Gastroesophageal sphincter (tissue), 4 donors: ENCODE measurements around the gene TRIM2. TPM values are rescaled to one million over a fixed set of nuclear protein-coding genes. Genes with fewer than 3 reads are reported as not detected.

Experiments
- ATAC-seq: fragments of 150-250 bp; one replicate; pipeline ENCODE4 v1.9.1; 2016; ENCODE audit warnings: mild to moderate bottlenecking, moderate library complexity
- H3K27ac ChIP-seq, 4 donors: fragments of 200-600 bp; sonication (generic) in 3 of 4; 1 replicate in 3 of 4; 2 replicates in 1 of 4; pipeline ENCODE4 v1.5.1; 2016 to 2019
- H3K27me3 ChIP-seq: fragments of 200-600 bp; sonication (generic); one replicate; pipeline ENCODE4 v1.5.1; 2019
- H3K36me3 ChIP-seq, 2 donors: fragments of 200-600 bp; sonication (generic); one replicate each; pipeline ENCODE4 v1.5.1; 2019; ENCODE audit warnings: control low read depth in 1 of 2
- H3K4me1 ChIP-seq, 3 donors: fragments of 200-600 bp; sonication (generic); 1 replicate in 2 of 3; 2 replicates in 1 of 3; pipeline ENCODE4 v1.5.1; 2016 to 2019; ENCODE audit warnings: control low read depth in 2 of 3
- H3K4me3 ChIP-seq, 2 donors: fragments of 200-600 bp; sonication (generic); one replicate each; pipeline ENCODE4 v1.5.1; 2019; ENCODE audit warnings: mild to moderate bottlenecking in 1 of 2, moderate library complexity in 1 of 2
- H3K9me3 ChIP-seq, 3 donors: fragments of 200-600 bp; sonication (generic); one replicate each; pipeline ENCODE4 v1.5.1; 2017 to 2019; ENCODE audit warnings: control low read depth in 2 of 3
- EP300 ChIP-seq: sonication (generic); formaldehyde crosslinking; IDR thresholded peaks from one replicate; pipeline ENCODE4 v1.6.1; 2017; ENCODE audit warnings: antibody characterized with exemption, mild to moderate bottlenecking
- POLR2A ChIP-seq, 2 donors: fragments of 450-650 bp; IDR thresholded peaks; one replicate each; pipeline ENCODE4 v1.6.1; 2017; ENCODE audit warnings: antibody characterized with exemption in 2 of 2, mild to moderate bottlenecking in 2 of 2, moderate library complexity in 1 of 2
- POLR2AphosphoS5 ChIP-seq: sonication (generic); formaldehyde crosslinking; IDR thresholded peaks from one replicate; pipeline ENCODE4 v1.6.1; 2017; ENCODE audit warnings: antibody characterized with exemption
- WGBS, 2 donors: methylation state at CpG; one replicate each; pipeline ENCODE4 v1.1.5; 2018; ENCODE audit warnings: low coverage in 1 of 2; 5-methylcytosine and 5-hydroxymethylcytosine counted together
- total RNA-seq, 4 donors: library from RNA; depleted of rRNA; stranded (reverse); fragments of >200 nt; gene quantifications; one replicate each; pipeline ENCODE4 v1.1.0, GENCODE V29; 2016
- TF ChIP-seq, protein P1 (sequence below), 4 experiments: fragments of 200-600 bp in 2 of 4; fragments of 450-650 bp in 2 of 4; sonication (generic) in 1 of 4; IDR thresholded peaks; one replicate each; pipeline ENCODE4 v1.5.1; 2017 to 2019; ENCODE audit warnings: antibody characterized with exemption in 4 of 4, mild to moderate bottlenecking in 2 of 4, moderate library complexity in 2 of 4

The TRIM2 gene
- total RNA-seq, 4 donors from 2014 or later = 31.2 to 59.2 (median 44.4) TPM

- H3K27ac ChIP-seq = no peak overlapping the region
- no peak overlapping the region for H3K4me3 ChIP-seq
- TF ChIP-seq POLR2A (IDR thresholded peaks at IDR 0.05) = no peak
- TF ChIP-seq, protein P1, sequence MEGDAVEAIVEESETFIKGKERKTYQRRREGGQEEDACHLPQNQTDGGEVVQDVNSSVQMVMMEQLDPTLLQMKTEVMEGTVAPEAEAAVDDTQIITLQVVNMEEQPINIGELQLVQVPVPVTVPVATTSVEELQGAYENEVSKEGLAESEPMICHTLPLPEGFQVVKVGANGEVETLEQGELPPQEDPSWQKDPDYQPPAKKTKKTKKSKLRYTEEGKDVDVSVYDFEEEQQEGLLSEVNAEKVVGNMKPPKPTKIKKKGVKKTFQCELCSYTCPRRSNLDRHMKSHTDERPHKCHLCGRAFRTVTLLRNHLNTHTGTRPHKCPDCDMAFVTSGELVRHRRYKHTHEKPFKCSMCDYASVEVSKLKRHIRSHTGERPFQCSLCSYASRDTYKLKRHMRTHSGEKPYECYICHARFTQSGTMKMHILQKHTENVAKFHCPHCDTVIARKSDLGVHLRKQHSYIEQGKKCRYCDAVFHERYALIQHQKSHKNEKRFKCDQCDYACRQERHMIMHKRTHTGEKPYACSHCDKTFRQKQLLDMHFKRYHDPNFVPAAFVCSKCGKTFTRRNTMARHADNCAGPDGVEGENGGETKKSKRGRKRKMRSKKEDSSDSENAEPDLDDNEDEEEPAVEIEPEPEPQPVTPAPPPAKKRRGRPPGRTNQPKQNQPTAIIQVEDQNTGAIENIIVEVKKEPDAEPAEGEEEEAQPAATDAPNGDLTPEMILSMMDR (IDR thresholded peaks at IDR 0.05) = peak in 1 of 4 experiments; percentile 12
- H3K27me3 ChIP-seq = no peaks in the 10 kb centered on the region
- peak; percentile 32 for ATAC-seq
- H3K9me3 ChIP-seq = no peaks in the 10 kb centered on the region
- WGBS, 2 donors = 50 to 90% methylated on average over 1 to 3 of the region's 3 CpGs
- H3K4me1 ChIP-seq = peaks cover 3 to 49% (median 16%) of the 10 kb centered on the region in 3 donors
- no peaks in the 10 kb centered on the region for H3K36me3 ChIP-seq
Measured at GRCh38 chr4:153232768-153233167, 28.5 kb downstream of the TRIM2 start.

GRCh38 chr4:153233761-153234371, 29.6 kb downstream of the TRIM2 start:
- Histone ChIP-seq H3K27ac (peak overlapping the region in 2 of 4 donors; percentile 1 to 10), H3K36me3 (no peaks in the 10 kb centered on the region), H3K4me1 (peaks cover 3 to 39% (median 16%) of the 10 kb centered on the region in 3 donors), H3K4me3 (no peak overlapping the region), H3K27me3 (no peaks in the 10 kb centered on the region), H3K9me3 (no peaks in the 10 kb centered on the region)
- peak; percentile 71 for ATAC-seq
- TF ChIP-seq, protein P1 (IDR thresholded peaks at IDR 0.05) = no peak
- TF ChIP-seq POLR2A (IDR thresholded peaks at IDR 0.05) = no peak
- TF ChIP-seq EP300 = no peak
- TF ChIP-seq POLR2AphosphoS5 = peak; percentile 91
- 25 to 37% methylated on average over 4 to 5 of the region's 5 CpGs for WGBS, 2 donors

- ATAC-seq = no peak
- TF ChIP-seq POLR2AphosphoS5 (peak; percentile 72), EP300 (no peak)
Measured at GRCh38 chr4:153234885-153235284, 30.6 kb downstream of the TRIM2 start.

DNA sequence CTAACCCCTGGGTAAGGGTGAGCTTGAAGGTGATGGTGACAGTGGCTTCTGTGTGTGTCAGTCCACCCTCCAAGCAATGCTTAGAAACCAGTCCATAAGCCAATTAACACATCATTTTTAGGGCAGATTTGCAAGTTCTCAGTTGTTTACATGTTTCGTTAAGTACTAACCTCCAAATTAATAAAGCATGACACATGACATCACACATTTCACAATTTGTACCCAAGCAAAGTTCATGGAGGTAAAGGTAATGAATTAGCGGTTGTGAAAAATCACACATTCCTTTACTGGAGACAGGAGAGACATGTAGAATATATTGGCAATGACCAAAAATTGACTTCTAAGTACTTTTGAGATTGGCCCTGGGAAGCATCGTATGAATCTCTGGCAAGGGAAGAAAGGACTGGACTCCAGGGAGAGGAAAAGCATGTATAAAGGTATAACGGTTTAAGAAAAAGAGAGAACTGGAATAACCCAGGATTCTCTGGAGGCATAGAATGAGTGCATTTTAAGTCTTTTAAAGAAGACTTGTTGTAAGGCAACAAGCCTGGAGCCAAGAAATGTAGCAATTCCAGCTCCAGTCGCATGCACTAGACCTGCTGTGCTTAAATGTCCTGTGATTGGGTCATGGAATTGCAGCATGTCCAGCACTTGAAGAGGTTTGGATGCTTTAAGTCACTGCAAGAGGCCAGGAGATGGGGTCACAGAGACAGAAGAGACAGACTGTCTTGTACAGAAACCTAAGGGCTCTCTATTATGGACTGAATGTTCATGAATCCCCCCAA, 34.1 kb downstream of the TRIM2 start:
- no peak overlapping the region for H3K27ac ChIP-seq
- ATAC-seq = peak; percentile 58
- H3K36me3 ChIP-seq = peaks cover 0 to 21% of the 10 kb centered on the region in 2 donors
- no peaks in the 10 kb centered on the region for H3K9me3 ChIP-seq
- H3K4me3 ChIP-seq = no peak overlapping the region
- H3K27me3 ChIP-seq = no peaks in the 10 kb centered on the region
- TF ChIP-seq, protein P1 (IDR thresholded peaks at IDR 0.05) = no peak
- TF ChIP-seq POLR2A (IDR thresholded peaks at IDR 0.05) (no peak), POLR2AphosphoS5 (no peak), EP300 (no peak)
- H3K4me1 ChIP-seq = peaks cover 3 to 42% (median 16%) of the 10 kb centered on the region in 3 donors
- 70 to 88% methylated on average over 4 to 5 of the region's 5 CpGs for WGBS, 2 donors

More at GRCh38 chr4:153234885-153235284, 30.6 kb downstream of the TRIM2 start:
- H3K36me3 ChIP-seq = peaks cover 0 to 7% of the 10 kb centered on the region in 2 donors
- H3K27me3 ChIP-seq = no peaks in the 10 kb centered on the region
- peaks cover 3 to 31% (median 16%) of the 10 kb centered on the region in 3 donors for H3K4me1 ChIP-seq
- no peaks in the 10 kb centered on the region for H3K9me3 ChIP-seq
- no peak overlapping the region for H3K27ac ChIP-seq
- no peak overlapping the region for H3K4me3 ChIP-seq
- 88% methylated on average over 2 of the region's 2 CpGs; no CpG with 5 or more reads in 1 of the 2 donors for WGBS, 2 donors

DNA sequence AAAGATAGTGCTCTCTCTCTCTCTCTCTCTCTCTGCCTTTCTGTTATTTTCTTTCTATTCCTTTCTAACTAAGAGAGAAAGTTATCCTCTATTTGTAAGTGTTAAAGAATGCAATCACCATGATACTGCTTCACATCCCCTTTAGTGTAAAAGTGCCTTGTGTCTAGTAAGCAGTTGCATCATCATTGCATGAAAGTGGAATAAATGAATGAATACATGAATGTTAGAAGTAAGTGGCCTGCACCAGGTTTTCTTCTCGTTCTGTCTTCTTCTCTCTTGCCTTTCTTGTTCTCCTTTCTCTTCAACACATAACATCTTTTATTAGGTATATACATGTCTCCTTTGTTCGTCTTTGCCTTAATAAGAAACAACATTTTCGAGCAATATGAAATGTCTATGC, 35.2 kb downstream of the TRIM2 start:
- no peak overlapping the region for H3K4me3 ChIP-seq
- WGBS, 2 donors = 88 to 94% methylated on average over 3 of the region's 3 CpGs
- H3K9me3 ChIP-seq = no peaks in the 10 kb centered on the region
- ATAC-seq = no peak
- H3K36me3 ChIP-seq = peaks cover 0 to 21% of the 10 kb centered on the region in 2 donors
- no peak overlapping the region for H3K27ac ChIP-seq
- no peaks in the 10 kb centered on the region for H3K27me3 ChIP-seq
- TF ChIP-seq POLR2AphosphoS5 (no peak), EP300 (no peak), POLR2A (IDR thresholded peaks at IDR 0.05) (no peak)
- TF ChIP-seq, protein P1 (IDR thresholded peaks at IDR 0.05) = no peak
- peaks cover 0 to 34% (median 6%) of the 10 kb centered on the region in 3 donors for H3K4me1 ChIP-seq
